D721Med (cell line): ENCODE results near the gene TYMP.
"Not testable (repeated sequence)": the region's sequence is repeated elsewhere in the genome, so short reads cannot be mapped to it uniquely, and the experiment has no call there.

ENCODE experiments used
- DNase-seq: peaks from one replicate; pipeline ENCODE4 v3.0.0; 2011; ENCODE audit warnings: low spot score; ENCODE audit not compliant: insufficient read length
- FAIRE-seq: peaks from 2 replicates; lab custom pipeline; 2011; peaks lifted over from hg19 to GRCh38; lab: Jason Lieb, UNC
- TF ChIP-seq, protein P1 (sequence below): IDR thresholded peaks from 2 replicates; pipeline ENCODE4 v1.5.1; 2012; ENCODE audit warnings: mild to moderate bottlenecking, control low read depth; ENCODE audit not compliant: insufficient read depth; ENCODE audit errors: missing control alignments

Gene TYMP

DNA sequence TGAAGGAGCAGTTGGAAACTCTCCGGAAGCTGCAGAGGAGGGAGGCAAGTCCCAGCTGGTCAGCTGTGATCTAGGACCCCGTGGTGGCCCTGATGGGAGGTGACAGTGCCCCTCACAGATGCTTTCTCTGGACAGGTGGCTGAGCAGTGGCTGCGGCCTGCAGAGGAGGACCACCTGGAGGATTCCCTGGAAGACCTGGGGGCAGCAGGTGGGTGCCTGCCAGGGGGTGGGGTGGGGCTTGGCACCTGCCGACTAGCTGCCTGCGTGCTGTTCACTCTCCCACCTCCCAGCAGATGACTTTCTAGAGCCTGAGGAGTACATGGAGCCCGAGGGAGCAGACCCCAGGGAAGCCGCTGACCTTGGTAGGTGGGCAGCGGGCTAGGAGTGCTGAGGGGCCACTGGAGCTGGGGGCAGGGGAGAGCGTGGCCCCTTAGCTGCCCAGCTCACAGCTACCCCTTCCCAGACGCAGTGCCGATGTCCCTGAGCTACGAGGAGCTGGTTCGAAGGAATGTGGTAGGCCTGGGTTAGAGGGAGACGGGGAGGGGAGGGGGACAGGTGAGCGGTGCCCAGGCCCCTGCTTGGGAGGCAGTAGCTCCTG is 7.5 kb downstream of the TYMP start:
- no peak for FAIRE-seq
- TF ChIP-seq, protein P1, sequence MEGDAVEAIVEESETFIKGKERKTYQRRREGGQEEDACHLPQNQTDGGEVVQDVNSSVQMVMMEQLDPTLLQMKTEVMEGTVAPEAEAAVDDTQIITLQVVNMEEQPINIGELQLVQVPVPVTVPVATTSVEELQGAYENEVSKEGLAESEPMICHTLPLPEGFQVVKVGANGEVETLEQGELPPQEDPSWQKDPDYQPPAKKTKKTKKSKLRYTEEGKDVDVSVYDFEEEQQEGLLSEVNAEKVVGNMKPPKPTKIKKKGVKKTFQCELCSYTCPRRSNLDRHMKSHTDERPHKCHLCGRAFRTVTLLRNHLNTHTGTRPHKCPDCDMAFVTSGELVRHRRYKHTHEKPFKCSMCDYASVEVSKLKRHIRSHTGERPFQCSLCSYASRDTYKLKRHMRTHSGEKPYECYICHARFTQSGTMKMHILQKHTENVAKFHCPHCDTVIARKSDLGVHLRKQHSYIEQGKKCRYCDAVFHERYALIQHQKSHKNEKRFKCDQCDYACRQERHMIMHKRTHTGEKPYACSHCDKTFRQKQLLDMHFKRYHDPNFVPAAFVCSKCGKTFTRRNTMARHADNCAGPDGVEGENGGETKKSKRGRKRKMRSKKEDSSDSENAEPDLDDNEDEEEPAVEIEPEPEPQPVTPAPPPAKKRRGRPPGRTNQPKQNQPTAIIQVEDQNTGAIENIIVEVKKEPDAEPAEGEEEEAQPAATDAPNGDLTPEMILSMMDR: no peak

DNA sequence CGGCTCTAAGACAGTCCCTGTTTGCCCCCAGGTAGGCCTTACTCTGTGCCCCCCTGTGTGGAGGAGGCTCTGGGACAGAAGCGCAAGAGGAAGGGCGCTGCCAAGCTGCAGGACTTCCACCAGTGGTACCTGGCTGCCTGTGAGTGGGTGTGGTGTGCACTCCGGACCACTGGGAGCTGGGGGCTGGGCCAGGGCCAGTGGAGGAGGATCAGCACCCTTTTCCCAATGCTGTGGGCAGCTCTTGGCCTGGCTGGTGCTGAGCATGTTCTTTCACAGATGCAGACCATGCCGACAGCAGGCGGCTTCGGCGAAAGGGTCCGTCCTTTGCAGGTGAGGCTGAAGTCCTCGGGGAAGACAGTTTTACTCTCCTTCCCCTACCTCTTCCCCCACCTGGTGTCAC is 8.1 kb downstream of the TYMP start:
- no peak for FAIRE-seq
- TF ChIP-seq, protein P1: no peak
- no peak for DNase-seq

More for the DNA sequence above, 7.5 kb downstream of the TYMP start:
- DNase-seq: no peak

DNA sequence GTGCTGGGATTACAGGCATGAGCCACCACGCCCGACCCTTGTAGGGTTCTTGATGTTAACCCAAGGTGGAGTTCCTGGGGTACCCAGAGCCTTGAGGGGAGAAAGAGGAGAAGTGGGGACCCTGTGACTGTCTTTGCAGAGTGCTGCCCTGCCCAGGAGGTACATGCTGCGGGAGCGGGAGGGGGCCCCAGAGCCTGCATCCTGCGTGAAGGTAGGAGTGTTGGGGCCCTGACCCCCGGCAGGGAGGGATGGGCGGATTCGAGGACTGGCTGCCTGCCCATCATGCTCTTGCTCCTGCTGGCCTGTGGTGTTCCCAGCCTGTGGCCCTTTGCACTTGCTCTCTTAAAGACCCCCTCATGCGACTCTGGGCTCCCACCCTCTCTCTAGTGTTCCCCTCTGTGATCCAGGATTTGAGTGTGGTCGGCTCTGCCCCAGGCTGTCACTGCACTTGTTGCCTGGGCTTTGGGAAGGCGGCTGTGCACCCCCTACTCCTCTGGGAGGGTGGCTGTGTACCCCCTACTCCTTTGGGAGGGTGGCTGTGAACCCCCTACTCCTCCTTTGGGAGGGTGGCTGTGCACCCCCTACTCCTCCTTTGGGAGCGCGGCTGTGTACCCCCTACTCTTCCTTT is 8.9 kb downstream of the TYMP start:
- DNase-seq: no peak
- TF ChIP-seq, protein P1: no peak
- no peak for FAIRE-seq

DNA sequence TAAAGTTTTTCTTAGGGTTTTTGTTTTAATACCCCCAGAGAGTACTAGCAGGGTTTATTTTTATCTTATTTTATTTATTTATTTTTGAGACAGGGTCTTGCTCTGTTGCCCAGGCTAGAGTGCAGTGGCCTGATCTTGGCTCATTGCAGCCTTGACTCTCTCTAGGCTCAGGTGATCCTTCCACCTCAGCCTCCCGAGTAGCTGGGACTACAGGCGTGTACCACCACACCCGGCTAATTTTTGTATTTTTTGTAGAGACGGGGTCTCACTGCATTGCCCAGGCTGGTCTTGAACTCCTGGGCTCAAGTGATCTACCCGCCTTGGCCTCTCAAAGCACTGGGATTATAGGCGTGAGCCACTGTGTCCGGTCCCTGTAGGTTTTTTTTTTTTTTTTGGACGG is 9.6 kb downstream of the TYMP start:
- not testable (repeated sequence) for FAIRE-seq, DNase-seq

DNA sequence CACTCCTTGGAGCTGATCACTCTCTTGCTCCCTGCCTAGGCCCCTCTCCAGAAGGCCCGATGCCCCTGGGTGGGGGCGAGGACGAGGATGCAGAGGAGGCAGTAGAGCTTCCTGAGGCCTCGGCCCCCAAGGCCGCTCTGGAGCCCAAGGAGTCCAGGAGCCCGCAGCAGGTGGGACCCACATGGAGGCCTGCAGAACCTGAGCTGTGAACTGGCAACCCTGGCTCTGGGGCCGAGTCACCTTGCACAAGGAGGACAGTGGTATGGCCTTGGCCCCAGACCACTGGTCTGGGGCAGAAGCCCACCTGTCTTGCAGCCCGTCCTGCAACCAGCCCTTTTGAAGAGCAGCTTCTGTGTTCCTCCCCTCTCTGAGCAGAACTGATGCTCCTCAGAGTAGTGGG is 10.7 kb downstream of the TYMP start:
- FAIRE-seq: no peak

DNA sequence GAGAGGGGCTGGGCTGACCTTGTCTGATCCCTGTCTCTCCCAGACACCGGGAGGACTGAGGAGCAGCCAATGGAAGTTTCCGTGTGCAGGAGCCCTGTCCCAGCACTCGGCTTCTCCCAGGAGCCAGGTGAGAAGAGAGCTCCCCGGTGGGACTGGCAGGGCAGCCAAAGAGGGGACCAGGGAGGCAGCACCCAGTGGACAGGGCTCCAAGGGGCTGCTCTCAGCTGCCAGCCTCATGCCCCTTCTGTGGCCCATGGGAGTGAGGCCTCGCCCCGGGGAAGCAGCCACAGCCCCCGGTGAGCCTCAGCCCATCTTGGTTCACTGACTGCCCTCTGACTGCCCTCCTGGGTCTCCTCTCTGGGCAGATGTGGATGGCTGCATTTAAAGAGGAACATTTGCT is 11.2 kb downstream of the TYMP start:
- TF ChIP-seq, protein P1: no peak
- FAIRE-seq (no peak), DNase-seq (no peak)

More for the DNA sequence above, 10.7 kb downstream of the TYMP start:
- TF ChIP-seq, protein P1: no peak
- no peak for DNase-seq

DNA sequence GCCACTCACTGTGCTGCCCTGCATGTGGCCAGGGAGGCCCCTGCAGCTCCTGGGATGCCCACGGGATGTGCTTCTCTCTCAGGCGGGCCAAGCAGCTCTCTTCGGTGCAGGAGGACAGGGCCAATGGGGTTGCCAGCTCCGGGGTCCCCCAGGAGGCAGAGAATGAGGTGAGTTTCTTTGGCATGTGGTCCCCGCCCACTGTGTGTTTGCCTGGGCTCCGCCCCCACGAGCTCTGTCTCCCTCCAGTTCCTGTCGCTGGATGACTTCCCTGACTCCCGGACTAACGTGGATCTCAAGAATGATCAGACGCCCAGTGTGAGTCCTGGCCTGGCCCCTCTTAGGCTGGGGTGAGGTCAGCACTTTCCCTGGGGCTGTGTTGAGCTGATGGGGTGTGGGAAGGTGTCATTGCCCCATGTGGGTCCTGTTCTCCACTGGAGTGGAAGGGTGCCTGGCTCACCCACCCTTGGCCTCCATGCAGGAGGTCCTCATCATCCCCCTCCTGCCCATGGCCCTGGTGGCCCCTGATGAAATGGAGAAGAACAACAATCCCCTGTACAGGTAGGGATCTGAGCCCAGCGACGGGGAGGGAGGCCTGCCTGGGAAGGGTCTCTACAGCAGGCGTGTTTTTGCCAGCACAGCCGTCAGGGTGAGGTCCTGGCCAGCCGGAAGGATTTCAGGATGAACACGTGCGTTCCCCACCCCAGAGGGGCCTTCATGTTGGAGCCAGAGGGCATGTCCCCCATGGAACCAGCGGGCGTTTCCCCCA is 12.1 kb downstream of the TYMP start:
- TF ChIP-seq, protein P1: no peak
- DNase-seq (no peak), FAIRE-seq (no peak)
